SJCRH30 (cell line): ENCODE results near the gene SPON2. TPM values are rescaled to one million over a fixed set of nuclear protein-coding genes. Genes with fewer than 3 reads are reported as not detected.

Experiments used
- DNase-seq, 2 experiments: peaks; one replicate each; pipeline ENCODE4 v3.0.0-alpha.2; 2015 to 2020
- H3K27ac ChIP-seq: fragments of 250-450 bp; sonication (Bioruptor Pico); 2 replicates; pipeline ENCODE4 v1.5.1; 2020; ENCODE audit warnings: mild to moderate bottlenecking, moderate library complexity
- H3K27me3 ChIP-seq: fragments of 250-450 bp; sonication (Bioruptor Pico); 2 replicates; pipeline ENCODE4 v1.5.1; 2020; ENCODE audit warnings: mild to moderate bottlenecking, moderate library complexity
- H3K36me3 ChIP-seq: fragments of 250-450 bp; sonication (Bioruptor Pico); 2 replicates; pipeline ENCODE4 v1.5.1; 2020; ENCODE audit warnings: mild to moderate bottlenecking, moderate library complexity
- H3K4me1 ChIP-seq: fragments of 250-450 bp; sonication (Bioruptor Pico); 2 replicates; pipeline ENCODE4 v1.5.1; 2020; ENCODE audit warnings: mild to moderate bottlenecking, moderate library complexity
- H3K4me3 ChIP-seq: fragments of 250-450 bp; sonication (Bioruptor Pico); 2 replicates; pipeline ENCODE4 v1.5.1; 2020; ENCODE audit warnings: mild to moderate bottlenecking, moderate library complexity
- H3K9me3 ChIP-seq: fragments of 250-450 bp; sonication (Bioruptor Pico); replicated peaks from 2 replicates; pipeline ENCODE4 v1.5.1; 2020; ENCODE audit warnings: mild to moderate bottlenecking, moderate library complexity
- total RNA-seq: library from RNA; depleted of rRNA; stranded (reverse); fragments of >200 nt; shearing (Covaris generic); gene quantifications from 2 replicates; pipeline ENCODE4 v1.2.3, GENCODE V29; 2014

The SPON2 gene
- total RNA-seq, 1 experiment from 2014 or later: 2.5 TPM

DNA sequence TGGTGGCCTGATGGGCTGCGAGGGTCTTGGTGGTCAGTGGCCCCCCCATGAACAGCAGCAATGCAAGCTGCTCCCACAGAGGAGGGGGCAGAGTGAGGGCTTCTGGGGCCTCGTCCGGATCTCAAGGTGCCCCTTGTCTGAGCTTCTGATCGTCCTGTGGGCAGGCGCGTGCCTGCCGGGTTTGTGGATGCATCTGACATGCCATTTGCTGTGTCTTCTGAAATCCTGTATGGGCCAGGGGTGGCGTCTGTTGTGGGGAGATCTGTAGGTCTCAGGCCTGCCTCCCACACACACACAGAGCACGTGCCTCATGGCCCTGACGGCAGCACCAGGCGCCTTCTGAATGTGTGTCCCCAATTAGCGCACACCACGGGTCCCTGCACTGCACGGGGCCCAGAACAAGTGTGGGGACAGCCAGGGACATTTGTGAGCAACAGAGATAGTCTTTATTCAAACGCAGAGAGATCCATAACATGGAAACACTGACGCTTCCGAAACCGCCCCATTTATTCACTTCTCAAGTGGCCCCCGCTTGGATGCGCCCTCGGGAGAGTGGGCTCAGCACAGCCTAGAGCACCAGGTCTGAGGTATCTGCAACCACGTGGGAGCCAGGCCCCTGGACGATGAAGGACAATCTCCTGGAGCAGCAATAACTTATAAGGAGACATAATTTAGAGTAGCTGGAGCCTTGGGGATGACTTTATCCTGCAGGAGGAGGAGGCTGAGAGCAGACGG, 5.7 kb downstream of the SPON2 start:
- H3K4me3 ChIP-seq: peak overlapping the region; percentile 57; the same call in 1 of the 2 replicates

DNA sequence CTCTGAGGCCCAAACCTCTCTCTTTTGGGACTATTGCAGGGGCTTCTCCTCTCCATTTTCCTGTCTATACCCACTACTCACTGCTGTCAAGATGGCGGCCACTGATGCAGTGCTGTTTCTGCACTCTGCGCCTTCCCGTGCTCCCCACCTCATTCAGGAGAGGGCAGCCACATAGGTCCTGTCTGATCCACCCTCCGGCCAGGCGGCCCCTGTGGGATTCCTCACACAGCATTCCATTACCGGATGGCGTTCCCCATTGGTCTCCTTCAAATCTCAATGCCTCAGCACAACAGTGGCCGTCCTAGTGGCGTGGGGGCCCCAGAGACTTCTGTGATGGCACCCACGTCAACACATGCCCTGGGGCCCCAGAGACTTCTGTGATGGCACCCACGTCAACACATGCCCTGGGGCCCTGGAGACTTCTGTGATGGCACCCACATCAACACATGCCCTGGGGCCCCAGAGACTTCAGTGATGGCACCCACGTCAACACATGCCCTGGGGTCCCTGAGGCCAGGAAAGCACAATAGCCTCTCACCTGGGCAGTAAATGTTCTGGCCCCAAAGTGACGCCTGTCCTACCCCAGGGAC, 7.3 kb downstream of the SPON2 start:
- no peak for DNase-seq
- H3K4me3 ChIP-seq: no peak overlapping the region
- no peaks in the 10 kb centered on the region for H3K27me3 ChIP-seq
- no peaks in the 10 kb centered on the region for H3K36me3 ChIP-seq
- H3K27ac ChIP-seq: no peak overlapping the region
- no peaks in the 10 kb centered on the region for H3K9me3 ChIP-seq
- peaks cover 7% of the 10 kb centered on the region; the same call in 1 of the 2 replicates for H3K4me1 ChIP-seq

More for the DNA sequence above, 5.7 kb downstream of the SPON2 start:
- H3K36me3 ChIP-seq: no peaks in the 10 kb centered on the region
- no peak overlapping the region for H3K27ac ChIP-seq
- H3K9me3 ChIP-seq: no peaks in the 10 kb centered on the region
- no peak for DNase-seq
- no peaks in the 10 kb centered on the region for H3K27me3 ChIP-seq
- H3K4me1 ChIP-seq: peaks cover 7% of the 10 kb centered on the region; the same call in 1 of the 2 replicates

DNA sequence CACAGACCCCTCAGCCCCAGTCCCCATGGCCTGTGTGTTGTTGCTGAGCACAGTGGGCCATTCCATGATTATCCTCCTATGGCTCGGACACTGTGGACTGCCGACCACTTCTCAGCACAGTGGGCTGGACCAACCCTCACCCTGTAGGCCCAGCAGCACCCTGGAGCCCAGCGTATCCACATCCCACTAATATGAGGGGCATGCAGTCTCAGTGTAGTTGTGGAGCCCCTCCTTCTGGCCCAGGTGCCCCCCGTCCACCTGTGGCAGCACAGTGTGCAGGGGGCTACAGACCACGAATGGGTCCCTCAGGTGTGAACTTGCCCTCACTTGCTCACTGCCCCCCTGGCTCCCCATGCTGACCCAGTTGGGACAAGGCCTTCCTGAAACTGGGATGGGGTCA, 7.9 kb downstream of the SPON2 start:
- no peaks in the 10 kb centered on the region for H3K36me3 ChIP-seq
- no peaks in the 10 kb centered on the region for H3K27me3 ChIP-seq
- peaks cover 7% of the 10 kb centered on the region; the same call in 1 of the 2 replicates for H3K4me1 ChIP-seq
- no peak overlapping the region for H3K27ac ChIP-seq
- no peak overlapping the region for H3K4me3 ChIP-seq
- no peak for DNase-seq
- H3K9me3 ChIP-seq: no peaks in the 10 kb centered on the region; the same call in 1 of the 2 replicates

DNA sequence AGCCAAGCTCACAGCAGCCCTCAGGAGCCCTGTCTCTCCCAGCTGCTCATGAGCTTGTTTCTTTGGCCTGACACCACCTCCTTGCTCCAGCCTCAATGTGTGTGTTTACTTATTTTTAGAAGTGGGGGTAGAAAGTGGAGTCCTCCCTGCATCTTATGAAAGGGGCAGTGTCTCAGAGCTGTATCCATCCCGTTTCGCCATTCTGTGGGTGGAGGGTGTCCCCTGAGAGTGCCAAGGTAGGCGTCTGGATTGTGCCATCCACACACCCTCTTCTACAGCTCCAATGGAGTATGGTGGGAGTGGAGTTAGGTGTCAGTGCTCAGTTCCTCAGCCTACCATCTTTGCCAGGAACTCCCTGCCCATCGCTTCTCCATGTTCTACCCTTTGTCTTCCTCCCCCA, 8.3 kb downstream of the SPON2 start:
- H3K36me3 ChIP-seq: no peaks in the 10 kb centered on the region
- H3K27me3 ChIP-seq: no peaks in the 10 kb centered on the region

DNA sequence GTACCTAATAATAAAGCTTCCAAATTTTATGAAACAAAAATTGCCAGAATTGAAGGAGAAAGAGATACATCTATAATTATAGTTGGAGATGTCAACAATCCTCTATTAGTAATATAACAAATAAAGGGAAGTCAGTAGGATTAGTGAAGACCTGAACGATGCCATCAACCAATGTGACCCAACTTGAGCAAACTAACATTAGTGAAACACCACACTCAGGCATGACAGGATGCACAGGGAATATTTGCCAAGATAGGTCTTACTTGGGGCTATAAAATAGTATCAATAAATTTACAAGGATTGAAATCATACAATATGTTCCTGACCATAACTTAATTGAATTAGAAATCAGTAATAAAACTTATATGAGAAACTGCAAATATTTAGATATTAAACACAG, 12.0 kb downstream of the SPON2 start:
- no peak for DNase-seq
- H3K36me3 ChIP-seq: no peaks in the 10 kb centered on the region
- H3K9me3 ChIP-seq: peaks cover 10% of the 10 kb centered on the region
- no peaks in the 10 kb centered on the region for H3K4me1 ChIP-seq
- no peak overlapping the region for H3K4me3 ChIP-seq
- H3K27me3 ChIP-seq: 0 out of 2 replicates have a peak, but pooled peaks cover 3% of the 10 kb centered on the region
- no peak overlapping the region for H3K27ac ChIP-seq

More for the DNA sequence above, 8.3 kb downstream of the SPON2 start:
- Histone ChIP-seq H3K9me3 (no peaks in the 10 kb centered on the region; the same call in 1 of the 2 replicates), H3K27ac (no peak overlapping the region), H3K4me1 (peaks cover 5% of the 10 kb centered on the region; the same call in 1 of the 2 replicates), H3K4me3 (no peak overlapping the region)
- DNase-seq: no peak

DNA sequence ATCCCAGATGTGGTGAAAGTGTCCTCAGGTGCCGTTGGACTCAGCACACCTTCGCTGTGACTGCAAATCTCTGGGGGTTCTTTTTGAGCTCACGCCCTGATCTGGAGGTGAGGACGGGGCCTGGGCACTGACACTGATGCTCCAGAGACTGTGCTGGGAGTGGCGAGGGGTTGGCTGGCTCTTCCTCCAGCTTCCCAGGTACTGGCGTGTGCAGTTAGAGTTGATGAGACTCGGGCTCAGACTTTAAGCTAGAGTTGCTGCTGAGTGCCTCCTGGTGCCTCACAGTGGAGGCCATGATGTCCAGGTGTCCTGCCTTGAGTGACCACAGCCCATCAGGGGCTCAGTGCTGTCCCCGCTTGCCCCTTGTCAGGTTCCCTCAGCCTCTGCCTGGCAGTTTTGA, 16.3 kb downstream of the SPON2 start:
- Histone ChIP-seq H3K4me3 (no peak overlapping the region), H3K36me3 (no peaks in the 10 kb centered on the region), H3K9me3 (peaks cover 10% of the 10 kb centered on the region), H3K27ac (no peak overlapping the region), H3K4me1 (no peaks in the 10 kb centered on the region), H3K27me3 (peaks cover 16% of the 10 kb centered on the region; the same call in 1 of the 2 replicates)
- no peak for DNase-seq

DNA sequence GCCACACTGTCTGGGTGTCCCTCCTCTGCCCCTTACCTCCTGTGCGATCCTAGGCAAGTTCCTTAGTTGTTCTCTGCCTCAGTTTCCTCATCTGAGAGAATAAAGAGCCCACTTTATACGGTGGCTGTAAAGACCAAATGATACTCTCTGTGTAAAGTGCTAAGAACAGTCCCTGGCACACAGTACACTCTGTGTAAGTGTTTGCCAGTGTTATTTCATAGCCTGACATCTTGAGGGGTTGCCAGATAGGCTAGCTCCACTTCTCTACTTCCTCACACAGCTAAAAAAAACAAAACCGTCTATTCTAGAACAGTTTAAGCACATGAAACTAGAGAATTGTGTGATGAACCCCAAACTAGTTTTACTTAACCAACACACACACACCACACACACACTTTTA, 17.1 kb downstream of the SPON2 start:
- no peaks in the 10 kb centered on the region for H3K4me1 ChIP-seq
- no peak for DNase-seq
- peaks cover 10% of the 10 kb centered on the region for H3K9me3 ChIP-seq
- peaks cover 16% of the 10 kb centered on the region; the same call in 1 of the 2 replicates for H3K27me3 ChIP-seq
- H3K4me3 ChIP-seq: no peak overlapping the region
- H3K27ac ChIP-seq: no peak overlapping the region
- H3K36me3 ChIP-seq: no peaks in the 10 kb centered on the region

DNA sequence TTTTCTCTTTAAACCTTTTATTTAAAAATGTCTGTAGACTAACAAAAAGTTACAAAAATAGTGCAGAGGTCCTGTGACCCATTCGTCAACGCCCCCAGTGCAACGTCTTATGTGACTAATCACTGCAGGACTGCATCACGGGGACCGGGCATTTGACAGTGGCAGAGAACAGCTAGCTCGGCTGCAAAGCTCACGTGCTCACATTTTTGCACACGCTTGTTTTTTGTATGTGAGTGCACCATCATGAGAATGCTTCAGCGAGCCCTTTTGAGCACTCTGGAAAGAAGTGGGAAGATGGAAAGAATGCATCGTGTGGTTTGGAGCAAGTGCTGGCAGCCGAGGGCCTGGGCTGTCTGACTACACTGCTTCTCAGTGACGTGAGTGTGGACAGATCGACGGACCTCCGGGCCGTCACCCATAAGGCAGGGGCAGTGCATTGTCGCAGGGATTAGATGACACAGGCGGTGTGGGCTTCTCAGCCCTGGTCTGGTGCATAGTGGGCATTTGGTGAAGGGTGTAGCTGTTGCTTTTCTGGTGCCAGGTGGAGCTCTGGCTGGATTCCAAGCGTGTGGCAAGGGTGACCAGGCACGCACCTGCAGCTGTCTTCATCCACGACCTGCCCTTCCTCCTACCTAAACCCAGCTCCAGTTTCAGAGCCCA, 17.7 kb downstream of the SPON2 start:
- peaks cover 16% of the 10 kb centered on the region; the same call in 1 of the 2 replicates for H3K27me3 ChIP-seq
- no peak for DNase-seq
- H3K4me3 ChIP-seq: no peak overlapping the region
- no peaks in the 10 kb centered on the region for H3K36me3 ChIP-seq
- no peaks in the 10 kb centered on the region for H3K4me1 ChIP-seq
- H3K9me3 ChIP-seq: peaks cover 10% of the 10 kb centered on the region
- H3K27ac ChIP-seq: no peak overlapping the region

DNA sequence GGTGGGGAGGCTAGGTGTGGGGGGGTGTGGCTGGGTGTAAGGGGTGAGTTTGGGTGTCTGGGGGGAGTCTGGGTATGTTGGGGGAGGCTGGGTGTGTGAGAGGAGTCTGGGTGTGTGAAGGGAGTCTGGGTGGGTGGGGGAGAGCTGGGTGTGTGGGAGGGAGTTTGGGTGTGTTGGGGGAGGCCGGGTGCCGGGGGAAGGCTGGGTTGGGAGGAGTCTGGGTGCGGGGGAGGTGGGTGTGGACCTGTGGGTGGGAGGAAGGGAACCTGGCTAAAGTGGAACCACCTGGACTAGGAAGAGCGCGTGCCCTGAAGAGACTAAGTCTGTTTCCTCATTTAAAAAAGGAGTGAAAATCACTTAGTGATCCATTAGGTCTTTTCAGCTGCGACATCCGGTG, 18.3 kb downstream of the SPON2 start:
- H3K36me3 ChIP-seq: no peaks in the 10 kb centered on the region
- DNase-seq: no peak
- peaks cover 10% of the 10 kb centered on the region for H3K9me3 ChIP-seq
- H3K4me3 ChIP-seq: no peak overlapping the region
- H3K27me3 ChIP-seq: peaks cover 16% of the 10 kb centered on the region; the same call in 1 of the 2 replicates
- no peaks in the 10 kb centered on the region for H3K4me1 ChIP-seq
- no peak overlapping the region for H3K27ac ChIP-seq

DNA sequence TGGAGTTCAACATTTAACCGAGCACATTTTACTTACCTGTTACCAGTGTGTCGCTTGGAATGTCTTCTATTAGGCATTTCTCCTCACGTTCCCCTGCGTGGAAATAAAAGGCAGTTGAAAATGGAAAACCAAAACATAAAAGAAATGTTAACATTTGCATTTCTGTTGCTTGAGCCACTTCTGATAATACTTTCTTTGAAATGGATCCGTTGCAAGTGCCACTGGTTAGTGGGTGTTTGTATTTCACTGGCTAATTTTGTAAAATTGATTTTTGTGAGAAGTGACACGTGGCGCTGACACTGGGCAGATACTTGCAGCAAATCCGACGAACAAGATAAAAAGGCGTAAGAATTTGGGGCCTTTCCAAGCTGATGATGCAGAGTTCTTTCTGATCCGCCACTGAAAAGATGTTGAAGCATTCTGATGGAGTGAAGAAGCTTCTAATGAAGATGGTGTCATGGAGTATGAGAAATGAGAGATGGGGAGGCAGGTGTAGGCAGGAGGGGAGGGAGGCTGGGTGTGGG, 18.8 kb downstream of the SPON2 start:
- Histone ChIP-seq H3K27ac (no peak overlapping the region), H3K27me3 (peaks cover 16% of the 10 kb centered on the region; the same call in 1 of the 2 replicates), H3K4me1 (no peaks in the 10 kb centered on the region), H3K9me3 (peaks cover 10% of the 10 kb centered on the region), H3K36me3 (no peaks in the 10 kb centered on the region), H3K4me3 (no peak overlapping the region)
- DNase-seq: no peak

DNA sequence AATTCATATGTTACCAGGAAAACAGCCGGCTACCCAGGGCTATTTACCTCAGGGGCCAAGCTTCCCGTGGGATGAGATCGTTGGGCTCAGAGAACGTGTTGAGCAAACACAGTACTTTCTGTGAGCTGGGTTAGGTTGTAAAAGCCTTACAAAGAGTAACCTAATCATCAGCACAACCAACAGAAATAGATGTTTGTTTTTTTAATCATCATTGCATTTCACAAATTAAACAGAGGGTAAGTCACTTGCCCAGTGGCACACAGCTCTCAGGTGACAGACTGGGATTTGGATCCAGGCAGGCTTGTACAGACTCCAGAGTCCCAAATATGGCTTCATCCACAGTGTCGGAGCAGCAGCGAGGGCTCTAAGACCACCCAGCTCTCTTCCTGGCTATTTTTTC, 20.1 kb downstream of the SPON2 start:
- Histone ChIP-seq H3K4me1 (no peaks in the 10 kb centered on the region), H3K9me3 (peaks cover under 1% of the 10 kb centered on the region; the same call in 1 of the 2 replicates), H3K36me3 (no peaks in the 10 kb centered on the region), H3K4me3 (no peak overlapping the region), H3K27ac (no peak overlapping the region), H3K27me3 (peaks cover 19% of the 10 kb centered on the region; the same call in 1 of the 2 replicates)
- DNase-seq: no peak

DNA sequence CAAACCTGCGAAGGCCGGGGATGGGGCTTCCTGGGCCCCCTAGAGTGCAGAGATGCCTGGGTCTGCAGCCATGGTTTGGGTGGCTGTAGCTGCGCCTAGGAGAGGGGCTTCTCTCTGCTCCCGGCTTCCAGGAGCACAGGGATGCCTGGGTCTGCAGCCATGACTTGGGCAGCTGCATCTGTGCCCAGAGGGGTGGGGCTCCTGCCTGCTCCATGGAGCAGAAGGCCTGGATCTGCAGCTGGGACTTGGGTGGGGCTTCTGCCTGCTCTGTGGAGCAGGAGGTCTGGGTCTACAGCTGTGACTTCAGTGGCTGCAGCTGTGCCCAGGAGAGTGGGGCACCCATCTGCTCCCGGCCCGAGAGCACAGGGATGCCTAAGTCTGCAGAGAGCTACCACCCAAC, 20.8 kb downstream of the SPON2 start:
- DNase-seq: no peak
- Histone ChIP-seq H3K9me3 (no peaks in the 10 kb centered on the region), H3K27ac (no peak overlapping the region), H3K36me3 (no peaks in the 10 kb centered on the region), H3K27me3 (peaks cover 17% of the 10 kb centered on the region; the same call in 1 of the 2 replicates), H3K4me3 (no peak overlapping the region), H3K4me1 (no peaks in the 10 kb centered on the region)

DNA sequence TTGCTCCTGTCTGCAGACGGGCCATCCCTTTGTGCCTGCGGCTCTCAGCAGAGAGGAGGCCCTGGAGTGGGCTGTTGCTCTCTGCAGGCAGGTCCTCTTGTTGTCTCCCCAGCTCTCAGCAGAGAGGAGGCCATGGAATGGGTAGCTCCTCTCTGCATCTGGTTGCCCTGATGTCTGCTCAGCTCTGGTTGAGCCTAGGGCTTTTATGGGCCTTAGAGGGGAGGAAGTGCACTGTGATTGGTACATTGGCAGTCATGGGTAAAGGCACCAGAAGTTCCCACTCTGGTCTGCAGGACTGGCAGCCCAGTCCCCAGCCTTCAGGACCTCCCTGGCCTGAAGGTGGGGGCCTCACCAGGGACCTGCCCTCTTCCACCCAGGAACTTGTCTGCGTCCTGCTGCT, 21.5 kb downstream of the SPON2 start:
- no peak overlapping the region for H3K4me3 ChIP-seq
- H3K9me3 ChIP-seq: no peaks in the 10 kb centered on the region
- H3K27me3 ChIP-seq: peaks cover 16% of the 10 kb centered on the region; the same call in 1 of the 2 replicates
- no peaks in the 10 kb centered on the region for H3K4me1 ChIP-seq
- no peak for DNase-seq
- no peaks in the 10 kb centered on the region for H3K36me3 ChIP-seq
- H3K27ac ChIP-seq: no peak overlapping the region

DNA sequence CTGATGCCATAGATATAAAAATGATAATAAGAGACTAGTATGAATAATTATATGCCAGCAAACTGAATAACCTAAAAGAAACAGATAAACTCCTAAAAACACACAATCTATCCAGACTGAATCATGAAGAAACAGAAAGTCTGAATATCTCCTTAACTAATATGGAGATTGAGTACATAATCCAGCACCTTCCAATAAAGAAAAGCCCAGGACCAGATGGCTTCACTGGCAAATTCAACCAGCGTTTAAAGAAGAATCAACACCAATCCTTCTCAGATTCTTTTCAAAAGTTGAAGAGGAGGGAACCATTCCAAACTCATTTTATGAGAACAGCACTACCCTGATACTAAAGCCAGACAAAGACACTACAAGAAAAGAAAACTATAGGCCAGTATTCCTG, 32.5 kb downstream of the SPON2 start:
- H3K36me3 ChIP-seq: no peaks in the 10 kb centered on the region
- no peaks in the 10 kb centered on the region for H3K27me3 ChIP-seq
- no peak overlapping the region for H3K4me3 ChIP-seq
- no peaks in the 10 kb centered on the region for H3K4me1 ChIP-seq
- no peaks in the 10 kb centered on the region for H3K9me3 ChIP-seq
- DNase-seq: no peak
- no peak overlapping the region for H3K27ac ChIP-seq

DNA sequence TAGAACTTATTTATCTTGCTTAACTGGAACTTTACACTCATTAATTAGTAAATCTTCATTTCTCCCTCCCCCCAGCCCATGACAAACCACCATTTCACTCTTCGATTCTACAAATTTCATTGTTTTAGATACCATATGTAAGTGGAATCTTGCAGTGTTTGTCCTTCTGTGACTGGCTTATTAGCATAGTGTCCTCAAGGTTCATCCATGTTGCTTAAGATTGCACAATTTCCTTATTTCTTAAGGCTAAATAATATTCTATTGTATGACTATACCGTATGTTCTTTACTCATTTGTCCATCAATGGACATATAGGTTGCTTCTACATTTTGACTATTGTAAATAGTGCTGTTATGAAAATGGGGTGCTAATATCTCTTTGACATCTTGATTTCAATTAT, 34.5 kb downstream of the SPON2 start:
- DNase-seq: no peak
- Histone ChIP-seq H3K27ac (no peak overlapping the region), H3K4me1 (no peaks in the 10 kb centered on the region), H3K27me3 (no peaks in the 10 kb centered on the region), H3K4me3 (no peak overlapping the region), H3K36me3 (no peaks in the 10 kb centered on the region), H3K9me3 (no peaks in the 10 kb centered on the region; the same call in 1 of the 2 replicates)
